DMS153 treated with DMSO at 0.1 percent for 48 hours (cell line): ENCODE measurements around the gene PRICKLE2.

Experiments
- DNase-seq: peaks from one replicate; lab custom pipeline; 2025; ENCODE audit not compliant: unreplicated experiment; lab: John Stamatoyannopoulos, UW

Gene PRICKLE2

DNA sequence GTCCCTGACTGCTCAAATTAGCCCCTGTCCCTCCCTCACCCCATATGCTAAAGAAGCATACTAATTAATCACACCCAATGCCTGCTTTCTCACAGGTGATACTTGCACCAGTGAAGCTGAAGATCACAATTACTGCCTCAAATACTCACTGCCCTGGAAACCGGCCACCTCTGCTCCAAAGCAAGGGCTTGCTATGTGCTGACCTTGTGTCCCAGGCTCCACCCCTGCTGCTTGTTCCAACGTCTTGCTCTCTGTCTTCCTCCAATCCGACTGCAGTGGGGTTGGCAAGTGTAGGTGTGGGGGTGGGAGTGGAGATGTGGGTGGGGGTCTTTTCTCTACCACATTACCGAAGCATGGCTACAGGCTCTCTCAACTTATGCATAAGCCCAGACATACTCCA, 146.3 kb downstream of the PRICKLE2 start:
- no peak for DNase-seq

DNA sequence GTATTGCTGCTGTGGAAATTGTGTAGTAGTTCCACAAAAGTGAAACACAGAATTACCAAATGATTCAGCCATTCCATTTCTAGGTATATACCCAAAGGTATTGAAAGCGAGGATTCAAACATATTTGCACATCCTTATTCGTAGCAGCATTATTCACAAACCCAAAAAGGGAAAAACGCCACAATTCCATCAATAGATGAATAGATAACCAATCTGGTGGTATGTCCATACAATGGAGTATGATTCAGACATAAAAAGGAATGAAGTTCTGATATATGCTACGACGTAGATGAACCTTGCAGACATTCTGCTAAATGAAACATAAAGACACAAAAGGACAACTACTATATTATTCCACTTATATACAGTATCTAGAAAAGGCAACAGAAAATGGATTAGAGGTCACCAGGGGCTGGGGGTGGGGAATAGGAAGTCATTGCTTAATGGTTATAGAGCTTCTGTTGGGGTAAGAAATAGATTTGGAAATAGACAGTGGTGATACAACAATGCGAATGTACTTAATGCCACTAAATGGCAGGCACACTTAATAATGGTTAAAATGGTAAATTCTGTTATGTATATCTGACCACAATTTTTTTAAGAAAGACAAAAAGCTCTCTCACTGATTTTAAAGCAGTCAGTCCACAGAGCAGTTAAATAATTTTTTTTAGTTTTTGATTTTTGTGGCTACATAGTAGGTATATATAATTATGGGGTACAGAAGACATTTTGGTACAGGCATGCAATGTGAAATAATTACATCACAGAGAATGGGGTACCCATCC, 150.2 kb downstream of the PRICKLE2 start:
- no peak for DNase-seq

GRCh38 chr3:64074060-64074459, 151.2 kb downstream of the PRICKLE2 start:
- no peak for DNase-seq

- no peak for DNase-seq
Observed at GRCh38 chr3:64073158-64073761, 152.0 kb downstream of the PRICKLE2 start.

DNA sequence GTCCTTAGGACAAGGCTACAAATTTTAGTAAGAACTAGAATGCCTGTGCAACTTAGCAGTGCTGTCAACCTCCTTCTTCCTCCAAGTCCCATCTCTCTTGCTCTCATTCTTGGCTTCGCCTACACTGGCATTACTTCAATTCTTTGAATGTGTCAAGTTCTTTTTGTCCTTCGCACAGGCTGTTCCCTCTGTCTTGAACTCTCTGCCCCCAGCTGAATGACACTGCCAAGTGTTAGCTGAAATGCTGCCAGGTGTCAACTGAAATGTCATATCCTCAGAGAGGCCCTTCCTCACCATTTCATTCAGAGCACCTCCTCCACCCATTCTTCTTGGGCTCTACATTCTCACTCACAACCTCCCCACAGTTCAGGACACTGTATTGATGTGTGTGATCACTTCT, 153.1 kb downstream of the PRICKLE2 start:
- no peak for DNase-seq

DNA sequence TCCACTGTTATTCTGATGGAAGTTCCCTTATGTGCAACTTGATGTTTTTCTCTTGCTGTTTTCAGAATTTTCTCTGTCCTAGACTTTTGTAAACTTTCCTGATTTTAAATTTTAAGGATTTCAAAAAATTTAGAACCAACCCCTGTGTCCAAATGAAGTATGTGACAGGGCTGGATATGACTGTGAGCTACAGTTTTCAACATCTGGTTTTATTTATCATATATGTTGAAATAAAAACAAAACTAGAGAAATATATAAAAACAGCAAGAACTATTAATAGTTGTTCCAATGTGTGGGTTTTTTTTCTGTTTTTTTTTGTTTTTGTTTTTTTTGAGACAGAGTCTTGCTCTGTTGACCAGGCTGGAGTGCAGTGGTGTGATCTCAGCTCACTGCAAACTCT, 154.6 kb downstream of the PRICKLE2 start:
- DNase-seq = no peak

- DNase-seq = no peak
Observed at GRCh38 chr3:64067506-64068346, 157.5 kb downstream of the PRICKLE2 start.

GRCh38 chr3:64064804-64065203, 160.5 kb downstream of the PRICKLE2 start:
- DNase-seq = no peak

DNA sequence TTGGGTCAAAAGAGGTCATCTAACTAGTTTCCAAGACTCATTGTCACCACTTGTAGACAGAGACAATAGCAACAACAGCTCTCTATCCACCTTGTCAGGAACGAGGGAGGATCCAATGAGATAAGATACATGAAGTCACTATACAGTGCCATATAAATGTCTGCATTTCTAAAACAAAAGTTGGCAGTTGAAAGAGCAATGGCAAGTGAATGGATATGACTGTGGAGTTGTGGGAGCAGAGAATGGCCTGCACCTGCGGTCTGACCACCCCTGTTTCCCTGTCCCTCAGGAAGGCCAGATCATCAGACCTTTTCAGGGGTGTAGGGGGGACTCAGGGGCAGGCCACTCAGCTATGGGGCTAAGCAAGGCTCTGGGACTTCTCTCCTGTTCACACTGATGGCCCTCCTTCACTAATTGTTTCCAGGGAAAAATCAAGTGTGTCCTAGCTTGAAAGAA, 161.3 kb downstream of the PRICKLE2 start:
- DNase-seq = no peak

GRCh38 chr3:64063207-64063982, 161.9 kb downstream of the PRICKLE2 start:
- no peak for DNase-seq

DNA sequence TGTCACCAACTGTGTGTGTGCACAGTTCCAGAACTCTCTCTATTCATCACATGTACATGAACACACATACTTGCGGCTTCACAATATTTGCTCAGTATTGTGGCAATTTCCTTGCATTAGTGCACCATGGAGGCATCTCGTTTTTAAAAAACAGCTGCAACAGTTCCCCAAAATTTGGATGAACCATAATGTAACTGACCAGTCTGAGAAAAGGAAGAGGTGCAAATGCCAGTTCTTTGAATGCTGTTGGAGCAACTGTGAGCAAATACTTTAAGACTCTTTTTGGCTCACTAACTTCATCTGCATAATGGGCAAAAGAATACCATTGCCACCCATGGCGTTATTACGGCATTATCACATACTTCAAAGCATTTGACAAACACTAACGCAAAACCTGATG, 163.6 kb downstream of the PRICKLE2 start:
- DNase-seq = no peak

DNA sequence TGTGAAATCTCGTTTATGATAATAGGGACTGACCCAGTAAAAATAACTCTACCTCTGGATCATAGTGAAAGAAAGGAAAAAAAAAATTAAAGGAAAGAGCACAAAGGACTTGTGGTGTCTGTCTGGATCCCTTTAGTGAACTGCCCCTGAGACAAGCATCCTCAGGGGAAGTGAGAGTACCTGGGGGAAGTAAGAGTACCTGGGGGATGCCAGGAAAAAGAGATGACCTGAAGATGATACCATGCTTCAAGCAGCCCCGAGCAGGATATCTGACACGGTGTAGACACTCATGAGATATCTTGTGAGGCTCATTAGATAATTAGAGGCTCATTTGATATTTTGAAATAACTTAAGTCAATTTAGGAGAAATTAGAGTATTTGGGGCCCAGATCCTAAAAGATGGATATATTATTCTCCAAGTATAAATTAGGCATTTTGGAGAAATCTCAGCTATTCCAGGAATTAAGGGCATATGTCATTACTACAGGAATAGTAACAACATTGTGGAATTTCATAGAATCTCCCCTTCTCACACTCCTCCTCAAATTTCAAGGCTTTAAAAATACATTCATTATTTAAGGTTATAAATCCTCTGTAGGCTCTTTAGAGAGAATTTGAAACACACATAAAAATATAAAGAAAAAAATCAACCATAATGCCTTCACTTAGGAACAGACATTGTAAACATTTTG, 165.6 kb downstream of the PRICKLE2 start:
- DNase-seq = no peak

DNA sequence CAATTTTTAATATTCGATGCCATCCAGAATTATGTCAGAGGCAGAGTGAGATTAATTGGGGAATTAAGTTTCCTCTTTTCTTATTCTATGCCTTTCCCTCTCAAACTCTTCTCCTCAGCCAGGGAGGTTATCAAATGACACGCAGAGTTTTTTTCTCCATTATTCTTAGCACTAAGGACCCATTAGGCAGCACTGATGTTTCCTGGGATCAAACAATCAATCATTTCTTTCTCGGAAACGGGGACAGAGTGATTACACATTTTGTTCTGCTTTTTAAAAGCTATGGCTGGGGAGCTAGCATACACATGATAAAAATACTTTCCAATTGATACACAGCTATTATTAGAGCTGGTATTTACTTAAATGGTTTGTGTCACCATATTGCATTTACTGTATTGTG, 166.7 kb downstream of the PRICKLE2 start:
- no peak for DNase-seq

GRCh38 chr3:64057231-64057630, 168.0 kb downstream of the PRICKLE2 start:
- no peak for DNase-seq

GRCh38 chr3:64056606-64057180, 168.6 kb downstream of the PRICKLE2 start:
- DNase-seq = no peak

- DNase-seq = no peak
Observed at GRCh38 chr3:64055076-64055475, 170.2 kb downstream of the PRICKLE2 start.

DNA sequence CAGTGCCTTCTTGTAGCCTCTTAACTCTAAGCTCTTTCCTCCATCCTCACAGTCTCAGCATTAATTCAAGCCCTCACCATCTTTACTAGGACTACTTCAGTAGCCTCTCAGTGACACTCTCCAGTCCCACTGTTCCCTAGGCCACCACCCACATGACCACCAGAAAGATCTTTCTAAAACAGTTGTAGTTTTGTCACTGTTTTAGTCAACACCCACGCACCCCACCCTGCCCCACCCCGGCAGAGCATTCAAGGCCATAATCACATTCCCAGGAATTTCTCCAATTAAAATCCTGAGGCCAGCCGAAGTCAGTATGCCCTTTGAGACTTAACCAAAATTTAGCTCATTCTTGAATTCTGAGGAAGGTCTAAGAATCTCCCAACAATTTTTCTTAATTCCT, 170.8 kb downstream of the PRICKLE2 start:
- DNase-seq = no peak

DNA sequence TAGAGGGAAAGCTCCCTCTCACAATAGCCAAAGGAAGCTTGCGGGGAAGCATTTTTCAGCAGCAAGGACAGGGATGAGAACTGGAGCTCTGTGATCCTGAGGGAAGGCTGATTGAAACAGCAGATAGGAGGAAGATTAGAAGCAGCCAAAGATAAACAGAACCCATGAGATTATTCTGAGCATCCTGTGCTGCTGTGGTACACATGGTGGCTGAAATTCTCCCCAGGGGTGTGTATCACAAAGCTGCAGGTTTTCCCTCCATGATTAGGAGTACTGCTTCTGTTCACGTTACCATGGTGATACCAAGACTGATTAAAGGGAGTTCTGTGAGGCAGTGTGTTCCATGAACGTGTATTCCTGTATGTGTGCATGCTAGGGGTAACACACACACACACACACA, 171.7 kb downstream of the PRICKLE2 start:
- no peak for DNase-seq

- no peak for DNase-seq
Observed at GRCh38 chr3:64053117-64053516, 172.1 kb downstream of the PRICKLE2 start.

GRCh38 chr3:64049832-64050231, 175.4 kb downstream of the PRICKLE2 start:
- DNase-seq = no peak
